22Rv1 (cell line): ENCODE results near the gene CTDP1.

Experiments used
- ZFX ChIP-seq: fragments of 450-650 bp; IDR thresholded peaks from 2 replicates; pipeline ENCODE4 v1.6.1; 2017; ENCODE audit warnings: antibody characterized with exemption, borderline replicate concordance
- TF ChIP-seq, protein P1 (sequence below): fragments of 450-650 bp; IDR thresholded peaks from 2 replicates; pipeline ENCODE4 v1.5.1; 2017; ENCODE audit warnings: mild to moderate bottlenecking

- TF ChIP-seq, protein P1, sequence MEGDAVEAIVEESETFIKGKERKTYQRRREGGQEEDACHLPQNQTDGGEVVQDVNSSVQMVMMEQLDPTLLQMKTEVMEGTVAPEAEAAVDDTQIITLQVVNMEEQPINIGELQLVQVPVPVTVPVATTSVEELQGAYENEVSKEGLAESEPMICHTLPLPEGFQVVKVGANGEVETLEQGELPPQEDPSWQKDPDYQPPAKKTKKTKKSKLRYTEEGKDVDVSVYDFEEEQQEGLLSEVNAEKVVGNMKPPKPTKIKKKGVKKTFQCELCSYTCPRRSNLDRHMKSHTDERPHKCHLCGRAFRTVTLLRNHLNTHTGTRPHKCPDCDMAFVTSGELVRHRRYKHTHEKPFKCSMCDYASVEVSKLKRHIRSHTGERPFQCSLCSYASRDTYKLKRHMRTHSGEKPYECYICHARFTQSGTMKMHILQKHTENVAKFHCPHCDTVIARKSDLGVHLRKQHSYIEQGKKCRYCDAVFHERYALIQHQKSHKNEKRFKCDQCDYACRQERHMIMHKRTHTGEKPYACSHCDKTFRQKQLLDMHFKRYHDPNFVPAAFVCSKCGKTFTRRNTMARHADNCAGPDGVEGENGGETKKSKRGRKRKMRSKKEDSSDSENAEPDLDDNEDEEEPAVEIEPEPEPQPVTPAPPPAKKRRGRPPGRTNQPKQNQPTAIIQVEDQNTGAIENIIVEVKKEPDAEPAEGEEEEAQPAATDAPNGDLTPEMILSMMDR = no peak
- no peak for TF ChIP-seq ZFX
Measured at GRCh38 chr18:79645291-79645983, 34.2 kb upstream of the CTDP1 start.
